Loucy (cell line): ENCODE data around the gene RALGPS1.

ENCODE experiments used
- EZH2phosphoT487 ChIP-seq: fragments of 200-600 bp; IDR thresholded peaks from 2 replicates; pipeline ENCODE4 v1.6.1; 2018; ENCODE audit warnings: antibody characterized with exemption, mild to moderate bottlenecking, moderate library complexity, borderline replicate concordance
- TF ChIP-seq, protein P1 (sequence below): fragments of 200-600 bp; sonication (generic); conservative IDR thresholded peaks from 2 replicates; pipeline ENCODE4 v1.5.1; 2014; ENCODE audit warnings: mild to moderate bottlenecking, antibody characterized with exemption, low read length

DNA sequence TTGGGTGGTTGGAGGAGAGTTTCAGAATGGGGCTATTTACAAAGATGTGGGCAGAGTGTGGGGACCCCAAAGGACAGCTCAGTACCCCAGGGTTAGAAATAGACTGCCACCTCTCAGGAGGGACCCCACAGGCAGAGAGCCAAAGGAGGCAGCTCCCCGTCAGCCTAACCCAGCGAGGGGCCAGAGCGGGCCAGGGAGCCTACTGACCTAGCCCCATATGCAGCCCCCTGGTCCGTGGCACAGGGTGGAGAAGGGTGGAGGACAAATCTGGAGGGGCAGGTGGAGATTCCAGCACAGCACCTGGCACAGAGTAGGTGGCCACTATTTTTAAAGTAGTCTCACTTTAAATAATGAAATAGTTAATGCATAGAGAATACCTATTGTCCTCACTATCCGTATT, 275.0 kb downstream of the RALGPS1 start:
- TF ChIP-seq, protein P1, sequence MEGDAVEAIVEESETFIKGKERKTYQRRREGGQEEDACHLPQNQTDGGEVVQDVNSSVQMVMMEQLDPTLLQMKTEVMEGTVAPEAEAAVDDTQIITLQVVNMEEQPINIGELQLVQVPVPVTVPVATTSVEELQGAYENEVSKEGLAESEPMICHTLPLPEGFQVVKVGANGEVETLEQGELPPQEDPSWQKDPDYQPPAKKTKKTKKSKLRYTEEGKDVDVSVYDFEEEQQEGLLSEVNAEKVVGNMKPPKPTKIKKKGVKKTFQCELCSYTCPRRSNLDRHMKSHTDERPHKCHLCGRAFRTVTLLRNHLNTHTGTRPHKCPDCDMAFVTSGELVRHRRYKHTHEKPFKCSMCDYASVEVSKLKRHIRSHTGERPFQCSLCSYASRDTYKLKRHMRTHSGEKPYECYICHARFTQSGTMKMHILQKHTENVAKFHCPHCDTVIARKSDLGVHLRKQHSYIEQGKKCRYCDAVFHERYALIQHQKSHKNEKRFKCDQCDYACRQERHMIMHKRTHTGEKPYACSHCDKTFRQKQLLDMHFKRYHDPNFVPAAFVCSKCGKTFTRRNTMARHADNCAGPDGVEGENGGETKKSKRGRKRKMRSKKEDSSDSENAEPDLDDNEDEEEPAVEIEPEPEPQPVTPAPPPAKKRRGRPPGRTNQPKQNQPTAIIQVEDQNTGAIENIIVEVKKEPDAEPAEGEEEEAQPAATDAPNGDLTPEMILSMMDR, result no peak
- no peak for TF ChIP-seq EZH2phosphoT487
